Body of pancreas (tissue), 4 donors: Measurements from ENCODE around the gene PLEKHD1. TPM values are rescaled to one million over a fixed set of nuclear protein-coding genes. Genes with fewer than 3 reads are reported as not detected.

Source experiments
- ATAC-seq: fragments of 150-250 bp; one replicate; pipeline ENCODE4 v1.9.1; 2016
- DNase-seq, 4 donors: peaks; one replicate each; pipeline ENCODE4 v3.0.0-alpha.2; 2019
- H3K27ac ChIP-seq, 4 donors: fragments of 200-600 bp; sonication (generic); 1 replicate in 3 of 4; 2 replicates in 1 of 4; pipeline versions ENCODE4 v1.5.1 to v1.6.1; 2016 to 2019; ENCODE audit warnings: mild to moderate bottlenecking in 1 of 4, mixed read lengths in 1 of 4, moderate library complexity in 1 of 4
- H3K27me3 ChIP-seq, 2 donors: fragments of 200-600 bp; sonication (generic); one replicate each; pipeline ENCODE4 v1.6.0; 2016; ENCODE audit warnings: mild to moderate bottlenecking in 1 of 2
- H3K36me3 ChIP-seq, 2 donors: fragments of 200-600 bp; sonication (generic); replicated peaks in 1 of 2; 2 replicates each; pipeline ENCODE4 v1.5.1; 2016; ENCODE audit warnings: low read depth in 2 of 2; ENCODE audit not compliant: insufficient read depth in 1 of 2
- H3K4me1 ChIP-seq: fragments of 200-600 bp; sonication (generic); one replicate; pipeline ENCODE4 v1.6.0; 2016
- H3K4me3 ChIP-seq, 2 donors: fragments of 200-600 bp; sonication (generic); 1 replicate in 1 of 2; 2 replicates in 1 of 2; pipeline ENCODE4 v1.5.1; 2016 to 2019
- H3K9me3 ChIP-seq, 3 donors: fragments of 200-600 bp; sonication (generic); 1 replicate in 2 of 3; 2 replicates in 1 of 3; pipeline ENCODE4 v1.5.1; 2016
- CTCF ChIP-seq, 7 experiments: fragments of 450-650 bp in 4 of 7; fragments of 200-600 bp in 3 of 7; sonication (generic) in 3 of 7; IDR thresholded peaks; one replicate each; pipeline ENCODE4 v1.5.1; 2016 to 2019; ENCODE audit warnings: antibody characterized with exemption in 7 of 7
- POLR2A ChIP-seq, 3 donors: fragments of 450-650 bp; IDR thresholded peaks; one replicate each; pipeline ENCODE4 v1.6.1; 2016; ENCODE audit warnings: antibody characterized with exemption in 3 of 3, mild to moderate bottlenecking in 2 of 3
- WGBS, 2 donors: methylation state at CpG; one replicate each; pipeline ENCODE4 v1.1.5; 2017; 5-methylcytosine and 5-hydroxymethylcytosine counted together
- intact Hi-C: fragments of 100-400 bp; cut with DNase I; formaldehyde crosslinking; loops from one replicate; pipeline ENCODE4 v1.15.1; 2023
- total RNA-seq, 2 donors: library from RNA; depleted of rRNA; stranded (reverse); fragments of >200 nt; gene quantifications; one replicate each; pipeline ENCODE4 v1.1.0, GENCODE V29; 2016

Gene PLEKHD1
- total RNA-seq, 2 donors from 2014 or later = under 0.01 to 2.0 TPM

GRCh38 chr14:69558774-69559173 lies 74.2 kb downstream of the PLEKHD1 start:
- no peak for DNase-seq
- intact Hi-C loops = no loop called here
- H3K4me3 ChIP-seq = no peak overlapping the region
- 92% methylated on average over 4 of the region's 4 CpGs for WGBS, 2 donors
- no peaks in the 10 kb centered on the region for H3K27me3 ChIP-seq
- no peaks in the 10 kb centered on the region for H3K9me3 ChIP-seq
- no peaks in the 10 kb centered on the region for H3K36me3 ChIP-seq
- H3K4me1 ChIP-seq = no peaks in the 10 kb centered on the region
- H3K27ac ChIP-seq = no peak overlapping the region
- TF ChIP-seq POLR2A (IDR thresholded peaks at IDR 0.05) (no peak), CTCF (IDR thresholded peaks at IDR 0.05) (no peak)
- no peak for ATAC-seq

- H3K27me3 ChIP-seq = no peaks in the 10 kb centered on the region
- no peak for TF ChIP-seq POLR2A (IDR thresholded peaks at IDR 0.05)
- no peak for TF ChIP-seq CTCF (IDR thresholded peaks at IDR 0.05)
- DNase-seq = peak in 1 of 4 donors; percentile 16
Observed at GRCh38 chr14:69559581-69560011, 75.1 kb downstream of the PLEKHD1 start.

DNA sequence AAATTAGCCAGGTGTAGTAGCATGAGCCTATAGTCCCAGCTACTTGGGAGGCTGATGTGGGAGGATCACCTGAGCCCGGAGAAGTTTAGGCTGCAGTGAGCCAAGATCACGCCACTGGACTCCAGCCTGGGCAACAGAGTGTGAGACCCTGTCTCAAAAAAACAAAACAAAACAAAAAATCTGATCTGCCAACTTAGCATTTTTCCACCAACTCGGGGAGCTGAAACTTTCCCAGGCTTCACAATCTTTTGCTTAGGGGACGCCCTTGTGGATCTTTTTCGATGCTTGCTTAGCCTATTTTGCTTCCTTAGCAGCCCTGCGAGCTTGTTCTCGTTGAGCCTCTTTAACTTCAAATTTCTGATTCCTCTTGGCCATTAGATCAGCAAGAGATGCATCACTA lies 76.3 kb downstream of the PLEKHD1 start:
- intact Hi-C loops = no loop called here

More at GRCh38 chr14:69559581-69560011, 75.1 kb downstream of the PLEKHD1 start:
- 46 to 53% methylated on average over 6 of the region's 6 CpGs for WGBS, 2 donors
- Histone ChIP-seq H3K4me1 (no peaks in the 10 kb centered on the region), H3K9me3 (no peaks in the 10 kb centered on the region), H3K4me3 (no peak overlapping the region), H3K36me3 (no peaks in the 10 kb centered on the region), H3K27ac (no peak overlapping the region)
- intact Hi-C loops = no loop called here
- ATAC-seq = no peak

GRCh38 chr14:69561893-69562292 lies 77.4 kb downstream of the PLEKHD1 start:
- TF ChIP-seq POLR2A (IDR thresholded peaks at IDR 0.05) = no peak
- no peak for TF ChIP-seq CTCF (IDR thresholded peaks at IDR 0.05)
- Histone ChIP-seq H3K9me3 (no peaks in the 10 kb centered on the region), H3K4me1 (no peaks in the 10 kb centered on the region), H3K36me3 (no peaks in the 10 kb centered on the region), H3K27me3 (no peaks in the 10 kb centered on the region), H3K4me3 (no peak overlapping the region), H3K27ac (no peak overlapping the region)
- intact Hi-C loops = no loop called here
- no peak for DNase-seq
- no peak for ATAC-seq

More for the DNA sequence above, 76.3 kb downstream of the PLEKHD1 start:
- Histone ChIP-seq H3K4me3 (no peak overlapping the region), H3K27me3 (no peaks in the 10 kb centered on the region), H3K27ac (no peak overlapping the region), H3K36me3 (no peaks in the 10 kb centered on the region), H3K4me1 (no peaks in the 10 kb centered on the region), H3K9me3 (no peaks in the 10 kb centered on the region)
- ATAC-seq = no peak
- 83 to 84% methylated on average over 7 of the region's 7 CpGs for WGBS, 2 donors
- no peak for DNase-seq
- no peak for TF ChIP-seq CTCF (IDR thresholded peaks at IDR 0.05)
- TF ChIP-seq POLR2A (IDR thresholded peaks at IDR 0.05) = no peak

DNA sequence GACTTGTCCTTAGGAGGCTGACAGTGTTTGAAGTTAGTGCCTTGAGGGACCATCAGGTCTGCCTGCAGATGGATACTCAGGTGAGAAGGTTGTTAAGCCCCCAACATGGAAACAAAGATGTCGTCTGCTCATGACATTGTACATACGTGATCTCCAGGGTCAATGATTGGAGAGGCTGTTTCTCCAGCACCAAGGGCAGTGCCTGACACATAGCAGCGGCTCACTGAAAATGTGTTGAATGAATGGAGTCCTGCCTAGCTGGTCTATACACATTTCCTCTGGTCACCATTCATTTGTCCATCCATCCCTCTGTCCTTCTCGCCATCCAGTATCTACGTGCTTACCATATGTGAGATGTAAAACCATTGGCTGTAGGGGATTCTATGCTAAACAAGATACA lies 83.0 kb downstream of the PLEKHD1 start:
- no peaks in the 10 kb centered on the region for H3K9me3 ChIP-seq
- WGBS, 2 donors = 81 to 82% methylated on average over 5 of the region's 5 CpGs
- no peak for ATAC-seq

More for the DNA sequence above, 83.0 kb downstream of the PLEKHD1 start:
- peaks cover 14% of the 10 kb centered on the region for H3K4me1 ChIP-seq
- intact Hi-C loops = no loop called here
- no peak overlapping the region for H3K4me3 ChIP-seq
- peaks cover 0 to 3% of the 10 kb centered on the region in 2 donors for H3K27me3 ChIP-seq
- DNase-seq = no peak
- H3K27ac ChIP-seq = no peak overlapping the region
- no peaks in the 10 kb centered on the region for H3K36me3 ChIP-seq
- TF ChIP-seq POLR2A (IDR thresholded peaks at IDR 0.05) (no peak), CTCF (IDR thresholded peaks at IDR 0.05) (no peak)
